GM23338 (cell line): Measurements from ENCODE around the gene PITX1. TPM values are rescaled to one million over a fixed set of nuclear protein-coding genes. Genes with fewer than 3 reads are reported as not detected.

Experiments
- ATAC-seq: fragments of 200-7000 bp; cut with Tn5 transposase; 3 replicates; pipeline ENCODE4 v1.9.1; 2020
- DNase-seq: peaks from one replicate; pipeline ENCODE4 v3.0.0-alpha.2; 2015; ENCODE audit warnings: low spot score
- H2AFZ ChIP-seq: fragments of 200-600 bp; sonication (generic); 2 replicates; pipeline ENCODE4 v1.8.0; 2016; ENCODE audit warnings: antibody characterized with exemption, mild to moderate bottlenecking, moderate library complexity
- H3F3A ChIP-seq: fragments of 200-600 bp; sonication (generic); replicated peaks from 2 replicates; pipeline ENCODE4 v1.8.0; 2017; ENCODE audit warnings: antibody characterized with exemption, mixed run types, low read depth
- H3K27ac ChIP-seq: fragments of 200-600 bp; sonication (generic); 2 replicates; pipeline ENCODE4 v1.6.1; 2016; ENCODE audit warnings: low read depth
- H3K27me3 ChIP-seq: fragments of 200-600 bp; sonication (generic); 2 replicates; pipeline ENCODE4 v1.8.0; 2016; ENCODE audit warnings: mild to moderate bottlenecking, mixed run types, moderate library complexity; ENCODE audit not compliant: insufficient read depth
- H3K36me3 ChIP-seq: fragments of 200-600 bp; sonication (generic); 2 replicates; pipeline ENCODE4 v1.8.0; 2016; ENCODE audit warnings: mild to moderate bottlenecking; ENCODE audit not compliant: insufficient read depth
- H3K4me1 ChIP-seq: fragments of 200-600 bp; sonication (generic); 2 replicates; pipeline ENCODE4 v1.8.0; 2016; ENCODE audit warnings: mild to moderate bottlenecking, moderate library complexity; ENCODE audit not compliant: insufficient read depth
- H3K4me2 ChIP-seq: fragments of 200-600 bp; sonication (generic); 2 replicates; pipeline ENCODE4 v1.7.1; 2017; ENCODE audit warnings: mixed run types
- H3K4me3 ChIP-seq: fragments of 200-600 bp; sonication (generic); 2 replicates; pipeline ENCODE4 v1.6.1; 2016; ENCODE audit warnings: mixed run types
- H3K79me2 ChIP-seq: fragments of 200-600 bp; sonication (generic); replicated peaks from 2 replicates; pipeline ENCODE4 v1.8.0; 2017; ENCODE audit warnings: mild to moderate bottlenecking; ENCODE audit not compliant: insufficient read depth
- H3K9me2 ChIP-seq: fragments of 200-600 bp; sonication (generic); 2 replicates; pipeline ENCODE4 v1.8.0; 2017; ENCODE audit not compliant: insufficient read depth
- H4K20me1 ChIP-seq: fragments of 200-600 bp; sonication (generic); replicated peaks from 2 replicates; pipeline ENCODE4 v1.8.0; 2017; ENCODE audit warnings: mild to moderate bottlenecking; ENCODE audit not compliant: insufficient read depth
- H3K27ac Mint-ChIP-seq: 2 replicates; pipeline ENCODE4 v1.8.0; 2020; ENCODE audit warnings: inconsistent platforms, mild to moderate bottlenecking, moderate library complexity, mixed read lengths
- H3K27me3 Mint-ChIP-seq: 3 replicates; pipeline ENCODE4 v1.8.0; 2022; ENCODE audit warnings: low read depth, mild to moderate bottlenecking, moderate library complexity, mixed read lengths, inconsistent platforms; ENCODE audit not compliant: insufficient read depth, poor library complexity
- H3K36me3 Mint-ChIP-seq: 3 replicates; pipeline ENCODE4 v1.8.0; 2021; ENCODE audit warnings: low read depth, mild to moderate bottlenecking, inconsistent platforms, moderate library complexity, mixed read lengths
- H3K4me1 Mint-ChIP-seq: 3 replicates; pipeline ENCODE4 v1.8.0; 2020; ENCODE audit warnings: mild to moderate bottlenecking, inconsistent platforms, mixed read lengths
- H3K4me3 Mint-ChIP-seq: 3 replicates; pipeline ENCODE4 v1.8.0; 2021; ENCODE audit warnings: moderate library complexity, mild to moderate bottlenecking, inconsistent platforms, mixed read lengths
- H3K9me3 Mint-ChIP-seq: 3 replicates; pipeline ENCODE4 v1.8.0; 2020; ENCODE audit warnings: moderate library complexity, mild to moderate bottlenecking, inconsistent platforms, mixed read lengths
- EZH2 ChIP-seq: fragments of 200-600 bp; sonication (generic); IDR thresholded peaks from one replicate; pipeline ENCODE4 v1.8.0; 2017; ENCODE audit warnings: antibody characterized with exemption, mild to moderate bottlenecking, low read depth; ENCODE audit not compliant: unreplicated experiment
- EZH2phosphoT487 ChIP-seq: fragments of 200-600 bp; sonication (generic); IDR thresholded peaks from one replicate; pipeline ENCODE4 v1.8.1; 2018; ENCODE audit warnings: antibody characterized with exemption; ENCODE audit not compliant: unreplicated experiment
- ZNF114 ChIP-seq: fragments of 250-450 bp; sonication (Bioruptor Pico); IDR thresholded peaks from 2 replicates; pipeline ENCODE4 v1.5.0; 2020; ENCODE audit warnings: mild to moderate bottlenecking, moderate library complexity
- ZNF462 ChIP-seq: fragments of 250-450 bp; sonication (Bioruptor Pico); IDR thresholded peaks from 2 replicates; pipeline ENCODE4 v1.5.0; 2020; ENCODE audit warnings: mild to moderate bottlenecking, moderate library complexity
- polyA plus RNA-seq: library from polyadenylated mRNA; unstranded; fragments of >200 nt; fragmentation: Nextera tagmentation; extraction: Ambion mirVana; gene quantifications from 2 replicates; pipeline ENCODE4 v1.2.1, GENCODE V29; 2016
- total RNA-seq: library from RNA; depleted of rRNA; stranded (reverse); fragments of >200 nt; shearing (Covaris generic); gene quantifications from 2 replicates; pipeline ENCODE4 v1.2.3, GENCODE V29; 2014

The PITX1 gene
- total and polyA plus RNA-seq, 2 experiments from 2014 or later: not detected

DNA sequence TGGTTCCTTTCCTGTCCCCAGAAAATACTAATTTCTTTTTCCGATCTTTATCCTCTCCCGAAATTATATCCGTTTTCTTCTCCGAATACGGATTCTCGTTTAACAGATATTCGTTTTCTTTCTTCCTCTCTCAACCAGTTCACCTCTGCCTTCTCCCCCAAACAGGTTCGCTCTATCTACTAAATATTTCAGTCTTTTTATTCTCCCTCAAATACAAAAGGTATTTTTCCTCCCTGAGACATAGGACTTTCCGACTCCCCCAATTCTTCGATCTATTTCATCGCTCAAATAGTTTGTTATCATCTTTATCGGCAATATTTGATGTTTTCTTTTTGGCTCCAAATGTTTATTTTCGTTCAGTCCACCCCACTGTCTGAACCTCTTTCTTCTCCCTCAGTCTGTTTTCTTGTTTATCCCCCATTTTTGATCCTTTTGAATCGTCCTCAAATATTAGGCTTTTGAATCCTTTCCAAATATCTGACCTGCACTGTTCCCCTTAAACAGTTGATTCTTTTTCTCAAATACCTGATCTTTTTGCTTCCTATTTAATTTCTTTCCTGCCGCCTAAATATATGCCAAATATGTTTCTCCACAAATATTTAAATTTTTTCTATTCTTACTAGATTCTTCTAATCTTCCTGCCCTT, 4.4 kb downstream of the PITX1 start:
- Histone ChIP-seq H4K20me1 (peaks cover 20% of the 10 kb centered on the region), H3K4me1 (peaks cover 40% of the 10 kb centered on the region; the same call in 1 of the 2 replicates), H3F3A (peaks cover 11% of the 10 kb centered on the region), H3K36me3 (no peaks in the 10 kb centered on the region), H2AFZ (peak overlapping the region; percentile 94), H3K79me2 (no peaks in the 10 kb centered on the region), H3K4me2 (peak overlapping the region; percentile 80), H3K9me2 (no peaks in the 10 kb centered on the region), H3K27ac (no peak overlapping the region), H3K27me3 (peaks cover 99% of the 10 kb centered on the region), H3K4me3 (peak overlapping the region; percentile 52)
- ATAC-seq: no peak
- H3K27me3 Mint-ChIP-seq: peaks cover 91% of the 10 kb centered on the region
- H3K9me3 Mint-ChIP-seq: peaks cover 7% of the 10 kb centered on the region; the same call in 2 of the 3 replicates
- TF ChIP-seq ZNF462 (CRISPR knock-in tag) (no peak), EZH2phosphoT487 (peak; percentile 67), EZH2 (peak; percentile 98)
- peaks cover 4% of the 10 kb centered on the region; the same call in 1 of the 3 replicates for H3K36me3 Mint-ChIP-seq
- peaks cover 29% of the 10 kb centered on the region for H3K4me1 Mint-ChIP-seq
- no peak for DNase-seq
- H3K27ac Mint-ChIP-seq: no peak overlapping the region
- H3K4me3 Mint-ChIP-seq: peak overlapping the region; percentile 67

DNA sequence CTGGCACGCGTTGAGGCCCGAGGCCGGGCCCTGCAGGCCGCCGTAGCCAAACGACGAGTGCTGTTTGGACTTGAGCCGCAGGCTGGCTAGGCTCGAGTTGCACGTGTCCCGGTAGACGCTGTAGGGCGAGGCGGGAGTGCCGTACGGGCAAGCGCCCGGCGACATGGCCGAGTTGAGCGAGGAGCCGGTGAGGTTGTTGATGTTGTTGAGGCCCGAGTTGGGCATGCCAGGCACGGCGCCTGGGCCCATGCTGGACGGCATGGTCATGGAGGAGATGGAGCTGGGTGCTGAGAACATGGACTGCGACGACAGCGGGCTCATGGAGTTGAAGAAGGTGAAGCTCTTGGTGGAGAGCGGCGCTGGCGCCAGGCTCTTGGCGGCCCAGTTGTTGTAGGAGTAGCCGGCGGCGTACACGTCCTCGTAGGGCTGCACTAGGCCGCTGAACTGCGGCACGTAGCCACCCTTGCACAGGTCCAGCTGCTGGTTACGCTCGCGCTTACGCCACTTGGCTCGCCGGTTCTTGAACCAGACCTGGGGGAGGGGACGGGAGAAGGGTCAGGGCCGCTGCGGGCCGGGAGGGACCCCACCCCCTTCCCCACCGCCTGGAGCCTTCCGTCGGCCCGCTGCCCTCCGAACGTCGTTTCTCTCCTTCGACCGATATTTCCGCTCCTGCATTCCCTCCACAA, 5.1 kb downstream of the PITX1 start:
- Histone ChIP-seq H2AFZ (peak overlapping the region; percentile 94), H3K36me3 (no peaks in the 10 kb centered on the region), H3K27me3 (peaks cover 100% of the 10 kb centered on the region), H3K9me2 (no peaks in the 10 kb centered on the region), H3K4me2 (peak overlapping the region; percentile 80), H3K79me2 (no peaks in the 10 kb centered on the region), H3K4me1 (peaks cover 40% of the 10 kb centered on the region; the same call in 1 of the 2 replicates), H3F3A (peaks cover 11% of the 10 kb centered on the region), H3K4me3 (peak overlapping the region; percentile 52), H4K20me1 (peaks cover 20% of the 10 kb centered on the region), H3K27ac (no peak overlapping the region)
- Mint-ChIP-seq H3K27ac (no peak overlapping the region), H3K4me1 (peaks cover 27% of the 10 kb centered on the region), H3K27me3 (peaks cover 87% of the 10 kb centered on the region), H3K4me3 (peak overlapping the region; percentile 67), H3K36me3 (peaks cover 4% of the 10 kb centered on the region; the same call in 1 of the 3 replicates), H3K9me3 (peaks cover 7% of the 10 kb centered on the region; the same call in 2 of the 3 replicates)
- peak; percentile 5 for ATAC-seq
- peak; percentile 79 for DNase-seq
- TF ChIP-seq ZNF462 (CRISPR knock-in tag) (no peak), ZNF114 (CRISPR knock-in tag) (no peak)
